HG03039 (cell line): ENCODE data around the gene GOLT1A.

Source experiments
- ATAC-seq: cut with Tn5 transposase; IDR thresholded peaks from one replicate; pipeline ENCODE4 v1.9.1; 2021; ENCODE audit warnings: mild to moderate bottlenecking, moderate library complexity; ENCODE audit not compliant: unreplicated experiment

GOLT1A gene

DNA sequence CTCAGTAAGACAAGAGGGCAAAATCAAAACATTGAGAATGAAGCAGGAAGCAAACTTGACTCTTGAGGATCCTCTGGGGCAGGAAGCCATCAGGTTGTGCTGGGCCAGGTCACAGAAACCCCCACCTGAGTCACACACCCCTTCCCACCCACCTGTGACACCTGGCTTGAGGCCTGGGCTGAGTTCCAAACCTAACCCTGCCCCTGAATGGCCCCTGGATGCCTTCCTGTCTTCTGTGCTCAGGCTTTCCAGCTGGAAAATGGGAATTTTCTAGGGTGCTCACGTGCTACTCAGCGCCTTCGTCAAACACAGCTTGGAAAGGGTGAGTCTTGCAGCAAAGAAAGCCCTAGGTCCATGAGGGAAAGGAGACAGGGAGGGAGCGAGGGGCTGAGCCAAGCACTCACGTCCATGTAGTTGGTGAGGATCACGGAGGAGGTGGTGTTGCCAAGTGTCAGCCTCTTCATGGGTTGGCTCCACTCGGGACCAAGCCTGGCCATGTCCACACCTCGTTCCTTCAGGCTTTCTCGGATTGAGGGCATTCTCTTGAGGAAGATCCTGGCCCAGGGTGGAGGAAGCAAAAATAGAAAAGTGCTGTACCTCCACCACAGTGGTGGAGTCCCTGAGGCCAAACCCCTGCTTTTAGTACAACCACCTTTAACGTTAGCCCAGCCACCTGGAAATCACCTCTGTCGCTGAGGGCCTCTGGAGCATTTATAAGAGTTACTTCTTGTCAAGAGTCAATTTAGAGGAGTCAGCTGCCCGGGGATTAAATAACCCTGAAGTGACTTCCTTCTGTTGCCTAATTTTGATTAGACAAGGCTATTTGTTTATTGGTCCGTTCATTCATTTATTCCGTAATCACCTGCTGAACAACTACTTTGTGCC is 51.9 kb downstream of the GOLT1A start:
- ATAC-seq: no peak

DNA sequence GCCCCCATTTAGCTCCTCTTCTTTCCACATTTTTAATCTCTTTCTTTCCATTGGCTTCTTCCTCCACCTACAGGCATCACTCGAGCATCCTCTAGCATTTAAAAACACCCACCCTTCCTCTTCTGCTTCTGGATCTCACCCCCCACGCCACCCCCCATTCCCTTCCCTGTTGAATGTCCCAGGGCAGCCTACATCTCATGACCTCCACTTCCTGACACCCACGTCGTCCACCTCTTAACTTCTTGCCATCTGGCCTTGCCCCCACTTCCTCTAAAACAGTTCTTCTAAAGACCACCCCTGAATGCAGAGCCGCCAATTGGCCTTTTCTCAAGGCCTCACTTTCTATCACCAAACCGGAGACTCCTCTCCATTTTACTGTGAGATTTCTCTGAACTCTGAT is 55.8 kb downstream of the GOLT1A start:
- no peak for ATAC-seq

DNA sequence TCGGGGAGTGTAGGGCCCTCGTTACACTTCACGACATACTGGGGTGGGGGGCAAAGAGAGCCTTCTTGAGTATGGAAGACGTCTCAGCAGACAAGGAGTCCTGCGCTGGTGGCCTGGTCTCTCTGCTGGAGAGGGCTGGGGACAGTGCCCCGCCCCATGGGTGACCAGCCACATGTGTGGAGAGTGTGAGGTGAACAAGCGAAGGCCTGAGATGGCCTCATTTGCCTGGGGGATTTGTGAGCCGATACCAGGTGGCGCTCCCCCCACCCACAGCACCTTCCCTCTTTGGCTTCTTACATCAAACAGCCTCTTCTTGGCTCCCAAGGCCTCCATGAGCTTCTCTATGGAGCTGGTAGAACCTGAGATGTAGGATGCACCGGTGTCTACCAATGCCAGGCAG is 57.9 kb downstream of the GOLT1A start:
- ATAC-seq: no peak

DNA sequence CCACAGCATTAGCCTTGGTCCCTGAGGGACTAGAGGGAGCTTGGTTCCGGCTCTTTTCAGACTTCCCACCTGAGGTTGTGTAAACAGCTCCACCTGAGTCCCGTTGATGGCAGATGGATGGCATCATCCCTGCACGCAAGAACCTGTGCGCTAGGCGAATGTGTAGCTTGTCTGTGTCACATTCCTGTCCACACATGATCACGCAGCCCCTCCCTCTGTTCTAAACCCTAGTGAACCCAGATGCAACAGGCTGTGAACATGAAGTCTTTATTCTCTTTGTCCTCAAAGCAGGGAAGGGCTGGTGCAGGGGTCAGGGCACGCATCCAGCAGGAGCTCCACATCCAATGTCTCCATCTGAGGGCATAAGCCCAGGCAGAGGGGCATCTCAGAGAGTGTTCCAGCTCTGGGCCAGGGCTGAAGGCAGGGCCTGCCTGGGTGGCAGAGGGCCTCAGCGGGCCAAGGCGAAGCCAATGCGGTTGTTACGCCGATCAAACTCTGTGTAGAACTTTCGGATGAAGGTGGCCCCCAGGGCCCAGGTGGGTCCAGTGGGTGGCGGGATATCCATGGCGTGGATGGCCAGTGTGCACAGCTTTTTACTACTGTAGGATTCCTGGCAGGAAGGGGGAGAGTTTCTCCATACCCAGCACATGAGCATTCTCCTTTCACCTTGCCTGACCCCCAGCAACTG is 59.1 kb downstream of the GOLT1A start:
- no peak for ATAC-seq

DNA sequence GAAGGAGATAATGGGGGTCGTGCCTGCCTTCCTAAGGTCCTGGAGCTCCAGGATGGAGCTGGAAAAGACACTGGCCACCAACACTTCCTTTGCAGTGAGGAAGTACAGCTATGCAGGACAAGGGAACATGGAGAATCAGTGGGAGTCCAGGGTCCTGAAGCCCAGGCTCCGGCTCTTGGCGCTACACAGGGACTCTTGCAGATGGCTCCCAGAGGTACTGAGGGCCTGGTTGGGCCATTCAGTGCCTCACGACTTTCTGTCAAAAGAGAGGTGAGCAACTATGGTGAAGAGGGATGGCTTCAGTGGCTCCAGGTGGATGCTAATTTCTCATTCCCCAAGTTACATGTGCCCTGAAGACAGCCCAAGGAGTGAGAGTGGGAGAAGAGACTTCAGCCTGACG is 60.1 kb downstream of the GOLT1A start:
- no peak for ATAC-seq

DNA sequence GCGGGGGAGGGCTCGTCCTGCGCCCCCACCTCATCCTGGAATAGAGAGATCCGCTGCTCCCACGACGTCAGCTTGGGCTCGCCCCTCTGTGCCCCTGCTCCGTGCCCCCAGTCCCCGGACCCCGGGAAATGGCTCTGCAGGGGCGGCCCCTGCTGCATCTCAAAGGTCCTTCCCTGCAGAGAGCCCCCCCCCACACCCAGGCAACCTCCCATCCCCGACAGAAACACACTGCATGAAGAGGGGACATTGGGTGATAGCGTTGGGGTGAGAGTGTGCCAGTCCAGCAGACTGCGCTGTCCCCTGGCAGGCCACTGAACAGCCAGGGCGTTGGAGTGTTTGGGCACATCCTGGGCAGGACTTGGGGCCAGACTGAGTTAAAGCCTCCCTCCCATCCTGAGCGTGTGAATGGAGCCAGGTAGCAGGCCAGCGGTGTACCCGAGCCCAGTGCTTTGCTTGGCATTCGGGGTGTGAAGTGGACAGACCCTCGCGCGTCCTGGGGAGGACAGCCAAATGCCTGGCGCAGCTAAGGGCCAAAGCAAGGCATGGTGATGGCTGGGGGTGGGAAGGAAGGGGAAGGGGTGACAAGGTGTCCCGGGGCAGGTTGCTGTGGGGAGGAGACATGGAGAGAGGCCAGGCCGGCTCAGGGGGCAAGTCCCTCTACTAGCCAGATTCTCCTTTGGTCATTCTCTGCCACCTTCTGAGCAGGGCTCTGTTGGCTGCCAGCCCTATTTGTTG is 61.3 kb downstream of the GOLT1A start:
- no peak for ATAC-seq

DNA sequence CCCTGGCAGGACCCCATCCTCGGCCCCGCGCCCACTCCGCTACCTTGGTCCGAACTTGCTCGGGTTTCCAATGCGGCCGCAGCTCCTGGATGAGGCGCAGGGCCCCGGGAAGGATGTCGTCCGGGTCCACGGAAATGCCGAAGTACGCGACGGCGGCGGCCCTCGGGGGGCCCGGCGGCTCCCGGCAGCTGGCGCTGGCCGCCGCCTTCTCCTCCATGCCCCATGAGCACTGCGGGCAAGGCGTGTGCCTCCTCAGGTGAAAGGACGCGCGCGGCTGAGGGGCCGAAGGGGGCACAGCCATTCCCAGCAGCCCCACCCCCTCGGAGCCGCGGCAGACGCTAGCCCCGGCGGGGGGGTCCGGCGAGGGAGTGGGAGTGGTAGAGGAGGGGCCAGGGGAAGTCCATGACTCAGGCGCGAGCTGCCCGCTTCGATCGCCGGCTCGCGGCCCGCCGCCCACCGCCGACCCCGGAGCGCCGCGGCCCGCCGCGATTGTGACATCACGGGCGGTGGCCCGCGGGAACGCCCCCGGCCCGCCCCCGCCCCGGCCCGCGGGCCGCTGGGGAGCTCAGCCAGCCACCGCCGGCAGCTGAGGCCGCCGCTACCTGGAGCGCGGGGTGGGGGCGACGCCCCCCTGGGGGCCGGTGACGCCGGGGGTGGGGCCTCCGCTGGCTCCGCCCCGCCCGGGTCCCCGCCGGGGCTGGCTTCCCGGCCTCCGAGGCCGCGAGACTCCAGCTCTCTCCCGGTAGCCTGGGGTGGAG is 62.1 kb downstream of the GOLT1A start, which contains the start of gene ETNK2:
ETNK2 (minus strand) TSS at position 493 of the 758 bp plus-strand sequence; CDS start at position 301, 192 bp downstream.
- ATAC-seq: no peak

DNA sequence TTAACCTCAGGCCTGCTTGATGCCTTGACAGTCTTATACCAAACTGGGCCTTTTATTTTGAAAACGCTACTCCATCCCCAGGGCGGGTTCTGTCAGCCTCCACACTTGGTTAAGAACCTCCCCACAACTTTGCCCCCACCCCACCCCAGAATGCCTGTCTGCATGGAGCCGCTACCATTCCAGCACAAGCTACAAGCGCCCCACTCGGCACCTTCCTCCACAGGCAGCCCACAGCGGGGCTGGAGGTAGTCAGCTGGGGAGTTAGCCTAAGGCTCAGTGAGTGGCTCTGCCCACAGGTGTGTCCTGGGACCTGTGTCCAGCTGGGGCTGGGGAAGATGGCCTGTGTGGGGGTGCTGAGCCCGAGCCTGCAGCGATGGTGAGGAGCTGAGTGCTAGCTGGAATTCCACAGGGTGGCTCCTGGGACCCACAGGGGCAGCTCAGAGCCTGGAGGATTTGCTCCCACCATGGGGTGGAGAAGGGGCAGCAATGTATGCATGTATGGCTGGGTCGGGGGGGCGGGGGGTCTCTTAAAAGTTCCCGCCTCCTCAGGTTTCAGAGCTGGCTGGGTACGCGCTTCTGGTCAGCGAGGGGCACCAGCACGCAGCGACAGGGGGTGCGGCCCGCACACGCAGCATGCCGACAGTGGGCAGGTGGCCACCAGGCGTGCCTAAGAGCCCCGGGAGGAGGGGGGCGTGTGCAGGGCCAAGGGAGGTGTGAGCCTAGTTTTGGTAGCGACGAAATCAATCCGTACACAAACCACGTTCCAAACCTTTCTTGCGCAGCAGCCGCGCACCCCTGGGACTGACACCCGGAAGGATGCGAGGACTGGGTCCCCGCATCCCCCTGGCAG is 62.9 kb downstream of the GOLT1A start:
- no peak for ATAC-seq

DNA sequence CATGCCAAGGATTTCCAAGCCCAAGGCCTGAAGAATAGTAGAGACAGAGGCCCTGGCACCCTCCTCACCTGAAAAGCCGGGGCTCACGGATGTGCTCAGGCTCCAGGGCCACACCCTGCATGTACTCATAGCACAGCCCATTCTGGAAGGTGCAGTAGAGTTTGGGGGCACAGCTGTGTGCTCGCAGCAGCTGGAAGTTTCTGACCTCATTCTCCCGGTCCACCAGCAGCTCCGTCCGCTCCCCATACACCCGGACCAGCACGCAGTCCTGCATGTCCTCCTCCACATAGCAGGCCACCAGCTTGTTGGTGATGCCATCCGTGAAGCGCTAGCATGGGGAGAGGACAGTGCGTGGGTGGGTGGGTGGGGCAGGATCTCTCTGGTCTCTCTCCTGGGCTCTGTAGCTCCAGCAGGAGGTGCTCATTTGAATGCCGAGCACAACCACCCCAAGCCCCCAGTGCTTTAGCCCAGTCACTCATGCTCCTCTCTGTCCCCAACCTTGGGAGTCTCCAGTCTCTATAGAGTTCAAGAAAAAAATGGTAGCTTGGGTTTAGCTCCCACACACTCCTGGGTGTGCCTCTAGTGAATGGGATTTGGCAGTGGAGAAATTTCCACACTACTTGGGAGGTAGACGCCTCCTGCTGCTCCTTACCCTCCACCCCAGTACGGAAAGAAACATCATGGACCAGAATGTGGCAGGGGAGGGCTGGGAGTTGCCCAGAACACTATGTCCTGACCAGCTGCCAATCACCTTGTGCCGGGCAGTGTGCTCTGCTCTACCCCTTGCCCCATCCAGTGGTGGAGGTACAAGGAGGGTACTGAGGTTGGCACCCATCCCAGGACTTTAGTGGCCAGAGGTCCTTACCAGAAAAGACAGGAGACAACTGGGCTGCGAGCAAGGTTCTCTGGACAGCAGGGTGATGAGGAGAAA is 63.9 kb downstream of the GOLT1A start:
- ATAC-seq: no peak

DNA sequence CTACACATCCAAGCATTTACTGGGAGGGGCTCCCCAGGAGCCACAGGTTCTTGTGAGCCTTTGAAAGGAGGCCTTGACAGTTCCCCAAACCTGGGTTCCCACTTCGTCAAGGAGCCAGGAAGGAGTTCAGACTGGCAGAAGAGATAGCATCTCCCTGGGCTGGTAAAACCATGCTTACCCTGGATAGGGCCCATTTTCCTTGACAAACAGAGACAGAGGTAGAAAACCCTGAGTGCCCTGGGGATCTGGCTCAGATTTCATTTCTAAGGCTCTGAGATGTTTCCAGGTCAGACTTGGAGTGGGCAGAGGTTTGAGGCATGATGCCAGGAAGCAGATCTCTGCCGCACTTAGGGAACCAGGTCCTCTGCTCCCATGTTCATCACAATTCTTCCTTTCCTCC is 64.7 kb downstream of the GOLT1A start:
- ATAC-seq: no peak
